Activated T-cell treated with anti-CD3 and anti-CD28 coated beads, Interleukin-2, amount 50 U/mL, for 48 hours (primary cell): Measurements from ENCODE around the gene HLF.

Experiments
- DNase-seq, 2 experiments: peaks; one replicate each; pipeline ENCODE4 v3.0.0-alpha.2; 2020

Gene HLF

GRCh38 chr17:55292094-55292493, 27.3 kb downstream of the HLF start:
- DNase-seq, result no peak

- DNase-seq, result no peak
Measured at GRCh38 chr17:55294042-55294751, 29.4 kb downstream of the HLF start.

- DNase-seq, result peak; percentile 66 to 71
Measured at GRCh38 chr17:55295411-55296170, 30.8 kb downstream of the HLF start.

- DNase-seq, result no peak
Measured at GRCh38 chr17:55296171-55296695, 31.5 kb downstream of the HLF start.

- no peak for DNase-seq
Measured at GRCh38 chr17:55296699-55297098, 31.9 kb downstream of the HLF start.

GRCh38 chr17:55298111-55298730, 33.5 kb downstream of the HLF start:
- DNase-seq, result no peak

GRCh38 chr17:55299162-55299838, 34.5 kb downstream of the HLF start:
- no peak for DNase-seq

GRCh38 chr17:55299890-55300289, 35.1 kb downstream of the HLF start:
- no peak for DNase-seq

GRCh38 chr17:55300479-55301290, 35.9 kb downstream of the HLF start:
- no peak for DNase-seq

GRCh38 chr17:55301521-55302406, 37.0 kb downstream of the HLF start:
- DNase-seq, result no peak

GRCh38 chr17:55302407-55302787, 37.6 kb downstream of the HLF start:
- no peak for DNase-seq

GRCh38 chr17:55303008-55303493, 38.3 kb downstream of the HLF start:
- DNase-seq, result no peak

GRCh38 chr17:55303701-55304145, 39.0 kb downstream of the HLF start:
- DNase-seq, result no peak

- peak; percentile 25 to 36 for DNase-seq
Measured at GRCh38 chr17:55304171-55304859, 39.6 kb downstream of the HLF start.

- DNase-seq, result no peak
Measured at GRCh38 chr17:55305321-55306087, 40.7 kb downstream of the HLF start.

- DNase-seq, result no peak
Measured at GRCh38 chr17:55307879-55308278, 43.1 kb downstream of the HLF start.

- DNase-seq, result no peak
Measured at GRCh38 chr17:55308613-55309391, 44.0 kb downstream of the HLF start.

GRCh38 chr17:55311767-55312375, 47.1 kb downstream of the HLF start:
- DNase-seq, result no peak
